Amygdala (tissue), 56 donors: Measurements from ENCODE around the gene GRM2.
A peak's percentile ranks its signal among the peaks of the same experiment; 100 is the strongest.

Experiments used
- DNase-seq, 56 donors: peaks; one replicate each; lab custom pipeline; 2025; lab: John Stamatoyannopoulos, UW

The GRM2 gene

GRCh38 chr3:51679777-51680176 lies 27.1 kb upstream of the GRM2 start:
- DNase-seq: no peak

- DNase-seq: no peak
Measured at GRCh38 chr3:51680196-51680595, 26.7 kb upstream of the GRM2 start.

GRCh38 chr3:51680663-51681230 lies 26.1 kb upstream of the GRM2 start:
- DNase-seq: no peak

- peak in 7 of 56 donors; percentile 11 to 44 (median 15) for DNase-seq
Measured at GRCh38 chr3:51681453-51681852, 25.4 kb upstream of the GRM2 start.

- DNase-seq: peak in 22 of 56 donors; percentile 7 to 69 (median 24)
Measured at GRCh38 chr3:51682079-51682478, 24.8 kb upstream of the GRM2 start.

GRCh38 chr3:51682526-51682925 lies 24.3 kb upstream of the GRM2 start:
- no peak for DNase-seq

- no peak for DNase-seq
Measured at GRCh38 chr3:51683566-51683965, 23.3 kb upstream of the GRM2 start.

GRCh38 chr3:51684971-51685751 lies 21.7 kb upstream of the GRM2 start:
- DNase-seq: no peak

- DNase-seq: no peak
Measured at GRCh38 chr3:51686056-51686455, 20.8 kb upstream of the GRM2 start.

- DNase-seq: no peak
Measured at GRCh38 chr3:51686512-51687215, 20.2 kb upstream of the GRM2 start.

- DNase-seq: no peak
Measured at GRCh38 chr3:51687431-51688205, 19.2 kb upstream of the GRM2 start.

GRCh38 chr3:51688206-51688600 lies 18.7 kb upstream of the GRM2 start:
- DNase-seq: no peak

- peak in 1 of 56 donors; percentile 34 for DNase-seq
Measured at GRCh38 chr3:51691021-51691420, 15.8 kb upstream of the GRM2 start.

- peak in 2 of 56 donors; percentile 3 to 17 for DNase-seq
Measured at GRCh38 chr3:51691949-51692348, 14.9 kb upstream of the GRM2 start.

GRCh38 chr3:51692980-51693395 lies 13.9 kb upstream of the GRM2 start:
- peak in 1 of 56 donors; percentile 14 for DNase-seq

GRCh38 chr3:51696954-51697353 lies 9.9 kb upstream of the GRM2 start:
- DNase-seq: peak in 33 of 56 donors; percentile 6 to 68 (median 39)

- no peak for DNase-seq
Measured at GRCh38 chr3:51698209-51698608, 8.7 kb upstream of the GRM2 start.

- DNase-seq: no peak
Measured at GRCh38 chr3:51700403-51700802, 6.5 kb upstream of the GRM2 start.

GRCh38 chr3:51702156-51702555 lies 4.7 kb upstream of the GRM2 start:
- DNase-seq: no peak

- DNase-seq: no peak
Measured at GRCh38 chr3:51703068-51703760, 3.7 kb upstream of the GRM2 start.
